Gastroesophageal sphincter (tissue), 4 donors: ENCODE results near the gene STX7. TPM values are rescaled to one million over a fixed set of nuclear protein-coding genes. Genes with fewer than 3 reads are reported as not detected.

Experiments used
- ATAC-seq: fragments of 150-250 bp; one replicate; pipeline ENCODE4 v1.9.1; 2016; ENCODE audit warnings: mild to moderate bottlenecking, moderate library complexity
- H3K27ac ChIP-seq, 4 donors: fragments of 200-600 bp; sonication (generic) in 3 of 4; 1 replicate in 3 of 4; 2 replicates in 1 of 4; pipeline ENCODE4 v1.5.1; 2016 to 2019
- H3K27me3 ChIP-seq: fragments of 200-600 bp; sonication (generic); one replicate; pipeline ENCODE4 v1.5.1; 2019
- H3K36me3 ChIP-seq, 2 donors: fragments of 200-600 bp; sonication (generic); one replicate each; pipeline ENCODE4 v1.5.1; 2019; ENCODE audit warnings: control low read depth in 1 of 2
- H3K4me1 ChIP-seq, 3 donors: fragments of 200-600 bp; sonication (generic); 1 replicate in 2 of 3; 2 replicates in 1 of 3; pipeline ENCODE4 v1.5.1; 2016 to 2019; ENCODE audit warnings: control low read depth in 2 of 3
- H3K4me3 ChIP-seq, 2 donors: fragments of 200-600 bp; sonication (generic); one replicate each; pipeline ENCODE4 v1.5.1; 2019; ENCODE audit warnings: mild to moderate bottlenecking in 1 of 2, moderate library complexity in 1 of 2
- H3K9me3 ChIP-seq, 3 donors: fragments of 200-600 bp; sonication (generic); one replicate each; pipeline ENCODE4 v1.5.1; 2017 to 2019; ENCODE audit warnings: control low read depth in 2 of 3
- EP300 ChIP-seq: sonication (generic); formaldehyde crosslinking; IDR thresholded peaks from one replicate; pipeline ENCODE4 v1.6.1; 2017; ENCODE audit warnings: antibody characterized with exemption, mild to moderate bottlenecking
- POLR2A ChIP-seq, 2 donors: fragments of 450-650 bp; IDR thresholded peaks; one replicate each; pipeline ENCODE4 v1.6.1; 2017; ENCODE audit warnings: antibody characterized with exemption in 2 of 2, mild to moderate bottlenecking in 2 of 2, moderate library complexity in 1 of 2
- POLR2AphosphoS5 ChIP-seq: sonication (generic); formaldehyde crosslinking; IDR thresholded peaks from one replicate; pipeline ENCODE4 v1.6.1; 2017; ENCODE audit warnings: antibody characterized with exemption
- WGBS, 2 donors: methylation state at CpG; one replicate each; pipeline ENCODE4 v1.1.5; 2018; ENCODE audit warnings: low coverage in 1 of 2; 5-methylcytosine and 5-hydroxymethylcytosine counted together
- total RNA-seq, 4 donors: library from RNA; depleted of rRNA; stranded (reverse); fragments of >200 nt; gene quantifications; one replicate each; pipeline ENCODE4 v1.1.0, GENCODE V29; 2016
- TF ChIP-seq, protein P1 (sequence below), 4 experiments: fragments of 200-600 bp in 2 of 4; fragments of 450-650 bp in 2 of 4; sonication (generic) in 1 of 4; IDR thresholded peaks; one replicate each; pipeline ENCODE4 v1.5.1; 2017 to 2019; ENCODE audit warnings: antibody characterized with exemption in 4 of 4, mild to moderate bottlenecking in 2 of 4, moderate library complexity in 2 of 4

Gene STX7
- total RNA-seq, 4 donors from 2014 or later = 59.5 to 102 (median 65.3) TPM

DNA sequence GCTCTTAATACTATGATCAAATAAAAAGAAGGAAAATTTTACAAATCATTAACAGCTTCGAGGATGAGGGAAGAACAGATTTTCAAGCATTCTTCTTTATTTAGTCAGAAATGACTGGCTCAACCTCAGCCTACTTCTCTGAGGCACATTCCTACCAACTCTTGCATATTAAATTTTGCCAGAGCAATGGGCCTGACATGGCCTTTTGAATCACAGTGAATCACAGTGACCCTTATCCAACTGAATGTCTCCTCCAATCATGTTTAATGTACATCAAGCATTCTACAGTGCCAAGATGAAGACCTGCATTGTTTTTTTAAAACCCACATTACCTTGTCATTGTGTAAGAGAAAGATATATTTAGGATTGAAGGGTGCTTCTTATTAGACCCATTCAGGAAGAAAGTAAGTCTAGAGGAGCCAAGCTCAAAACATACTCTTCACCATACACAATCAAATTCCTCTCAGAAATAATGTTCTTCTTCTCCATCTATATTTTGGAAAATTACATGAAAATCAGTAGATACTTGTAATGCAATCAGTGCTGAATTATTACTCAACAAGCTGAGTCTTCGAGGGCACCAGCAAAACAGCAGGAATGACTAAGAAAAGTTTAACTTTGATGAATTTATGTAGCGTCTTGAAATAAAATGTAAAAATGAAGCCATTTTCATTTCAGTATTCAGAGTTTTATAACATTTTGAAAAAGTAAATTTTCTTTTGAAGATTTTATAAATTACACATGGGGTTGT is 67.5 kb downstream of the STX7 start:
- 44 to 69% methylated on average over 3 of the region's 3 CpGs for WGBS, 2 donors
- peaks cover 0 to 25% (median 0%) of the 10 kb centered on the region in 3 donors for H3K9me3 ChIP-seq
- no peak overlapping the region for H3K27ac ChIP-seq
- H3K4me3 ChIP-seq = no peak overlapping the region
- H3K4me1 ChIP-seq = no peaks in the 10 kb centered on the region
- TF ChIP-seq, protein P1, sequence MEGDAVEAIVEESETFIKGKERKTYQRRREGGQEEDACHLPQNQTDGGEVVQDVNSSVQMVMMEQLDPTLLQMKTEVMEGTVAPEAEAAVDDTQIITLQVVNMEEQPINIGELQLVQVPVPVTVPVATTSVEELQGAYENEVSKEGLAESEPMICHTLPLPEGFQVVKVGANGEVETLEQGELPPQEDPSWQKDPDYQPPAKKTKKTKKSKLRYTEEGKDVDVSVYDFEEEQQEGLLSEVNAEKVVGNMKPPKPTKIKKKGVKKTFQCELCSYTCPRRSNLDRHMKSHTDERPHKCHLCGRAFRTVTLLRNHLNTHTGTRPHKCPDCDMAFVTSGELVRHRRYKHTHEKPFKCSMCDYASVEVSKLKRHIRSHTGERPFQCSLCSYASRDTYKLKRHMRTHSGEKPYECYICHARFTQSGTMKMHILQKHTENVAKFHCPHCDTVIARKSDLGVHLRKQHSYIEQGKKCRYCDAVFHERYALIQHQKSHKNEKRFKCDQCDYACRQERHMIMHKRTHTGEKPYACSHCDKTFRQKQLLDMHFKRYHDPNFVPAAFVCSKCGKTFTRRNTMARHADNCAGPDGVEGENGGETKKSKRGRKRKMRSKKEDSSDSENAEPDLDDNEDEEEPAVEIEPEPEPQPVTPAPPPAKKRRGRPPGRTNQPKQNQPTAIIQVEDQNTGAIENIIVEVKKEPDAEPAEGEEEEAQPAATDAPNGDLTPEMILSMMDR (IDR thresholded peaks at IDR 0.05) = no peak
- no peak for ATAC-seq
- no peaks in the 10 kb centered on the region for H3K36me3 ChIP-seq
- no peaks in the 10 kb centered on the region for H3K27me3 ChIP-seq

DNA sequence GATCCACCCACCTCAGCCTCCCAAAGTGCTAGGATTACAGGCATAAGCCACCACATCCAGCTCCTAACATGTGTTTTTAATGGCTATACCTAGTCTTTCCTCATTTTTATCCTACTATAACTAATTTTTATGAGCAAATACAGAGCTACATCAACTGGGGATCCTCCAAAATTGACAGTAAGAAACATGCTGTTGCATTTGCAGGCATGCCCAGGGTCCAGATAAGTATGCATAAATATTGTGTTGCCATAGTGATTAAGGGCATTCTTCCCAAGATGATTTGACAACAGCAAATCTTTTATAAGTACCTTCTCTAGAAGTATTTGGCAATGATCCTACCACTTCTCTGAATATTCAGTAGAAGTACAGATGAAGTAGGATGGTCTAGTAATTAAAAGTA is 69.7 kb downstream of the STX7 start:
- no peak overlapping the region for H3K27ac ChIP-seq
- no peaks in the 10 kb centered on the region for H3K36me3 ChIP-seq
- TF ChIP-seq EP300 (no peak), POLR2AphosphoS5 (no peak), POLR2A (IDR thresholded peaks at IDR 0.05) (no peak)
- TF ChIP-seq, protein P1 (IDR thresholded peaks at IDR 0.05) = no peak
- ATAC-seq = no peak
- no peak overlapping the region for H3K4me3 ChIP-seq
- H3K27me3 ChIP-seq = no peaks in the 10 kb centered on the region
- H3K9me3 ChIP-seq = peaks cover 0 to 25% (median 0%) of the 10 kb centered on the region in 3 donors
- H3K4me1 ChIP-seq = no peaks in the 10 kb centered on the region

DNA sequence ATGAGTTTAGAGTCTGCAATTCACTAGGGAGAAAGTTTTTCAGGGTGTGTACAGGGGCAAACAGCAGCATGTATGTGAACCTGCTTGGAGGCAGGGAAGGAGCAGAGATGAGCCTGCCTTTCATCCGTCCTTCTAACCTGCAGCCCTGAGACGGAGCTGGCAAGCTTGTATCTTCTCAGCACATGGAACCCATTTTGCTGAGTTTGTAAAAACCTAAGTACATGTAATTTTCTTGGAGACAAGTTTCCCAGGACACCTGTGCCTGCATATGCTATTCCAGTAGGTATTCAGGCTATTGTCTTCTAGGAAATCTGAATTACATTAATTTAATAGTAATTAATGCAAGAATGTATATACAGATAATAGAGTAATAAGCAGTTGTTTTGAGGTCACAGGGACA is 82.8 kb downstream of the STX7 start:
- Histone ChIP-seq H3K4me3 (no peak overlapping the region), H3K4me1 (no peaks in the 10 kb centered on the region), H3K9me3 (no peaks in the 10 kb centered on the region), H3K36me3 (no peaks in the 10 kb centered on the region), H3K27me3 (no peaks in the 10 kb centered on the region), H3K27ac (no peak overlapping the region)
- TF ChIP-seq, protein P1 (IDR thresholded peaks at IDR 0.05) = no peak
- TF ChIP-seq POLR2AphosphoS5 (no peak), EP300 (no peak), POLR2A (IDR thresholded peaks at IDR 0.05) (no peak)
- 76 to 88% methylated on average over 2 of the region's 2 CpGs for WGBS, 2 donors
- no peak for ATAC-seq

DNA sequence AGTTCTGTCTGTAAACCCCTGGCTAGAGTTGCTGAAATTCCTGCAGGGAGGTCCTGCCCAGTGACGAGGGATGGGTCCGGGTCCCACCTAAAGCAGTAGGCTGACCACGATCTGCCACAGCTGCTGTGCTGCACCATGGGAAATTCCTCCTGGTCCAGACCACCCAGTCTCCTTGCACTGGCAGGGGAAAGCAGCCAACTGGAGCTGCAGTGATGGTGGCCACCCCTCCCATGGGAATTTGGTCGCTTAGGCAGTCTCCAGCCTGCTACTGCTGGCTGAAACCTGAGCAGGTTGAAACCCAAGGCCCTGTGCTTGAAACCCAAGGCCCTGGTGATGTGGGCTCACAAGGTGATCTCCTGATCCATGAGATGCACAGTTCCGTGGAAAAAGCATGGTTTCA is 87.7 kb downstream of the STX7 start:
- H3K36me3 ChIP-seq = no peaks in the 10 kb centered on the region
- no peak for TF ChIP-seq EP300
- TF ChIP-seq, protein P1 (IDR thresholded peaks at IDR 0.05) = no peak
- no peak for TF ChIP-seq POLR2A (IDR thresholded peaks at IDR 0.05)
- ATAC-seq = no peak
- H3K9me3 ChIP-seq = peaks cover 0 to 16% (median 0%) of the 10 kb centered on the region in 3 donors
- no peak overlapping the region for H3K27ac ChIP-seq
- no peaks in the 10 kb centered on the region for H3K4me1 ChIP-seq
- H3K4me3 ChIP-seq = no peak overlapping the region
- no peaks in the 10 kb centered on the region for H3K27me3 ChIP-seq
- whole genome bisulfite sequencing, 2 donors = 94% methylated on average over 4 of the region's 5 CpGs; no CpG with 5 or more reads in 1 of the 2 donors

DNA sequence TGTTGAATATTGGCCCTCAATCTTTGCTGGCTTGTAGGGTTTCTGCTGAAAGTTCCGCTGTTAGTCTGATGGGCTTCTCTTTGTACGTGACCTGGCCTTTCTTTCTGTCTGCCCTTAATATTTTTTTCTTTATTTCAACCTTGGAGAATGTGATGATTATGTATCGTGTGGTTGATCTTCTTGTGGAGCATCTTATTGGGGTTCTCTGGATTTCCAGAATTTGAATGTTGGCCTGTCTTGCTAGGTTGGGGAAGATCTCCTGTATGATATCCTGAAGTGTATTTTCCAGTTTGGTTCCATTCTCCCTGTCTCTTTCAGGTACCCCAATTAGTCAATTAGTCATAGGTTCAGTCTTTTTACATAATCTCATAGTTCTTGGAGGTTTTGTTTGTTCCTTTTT is 89.1 kb downstream of the STX7 start:
- H3K9me3 ChIP-seq = peaks cover 0 to 16% (median 0%) of the 10 kb centered on the region in 3 donors
- ATAC-seq = no peak
- H3K4me3 ChIP-seq = no peak overlapping the region
- no peaks in the 10 kb centered on the region for H3K36me3 ChIP-seq
- TF ChIP-seq, protein P1 (IDR thresholded peaks at IDR 0.05) = no peak
- TF ChIP-seq POLR2A (IDR thresholded peaks at IDR 0.05) = no peak
- no peak for TF ChIP-seq POLR2AphosphoS5
- no peak for TF ChIP-seq EP300
- H3K4me1 ChIP-seq = no peaks in the 10 kb centered on the region
- H3K27me3 ChIP-seq = no peaks in the 10 kb centered on the region
- no peak overlapping the region for H3K27ac ChIP-seq
- 88 to 94% methylated on average over 2 to 3 of the region's 3 CpGs for WGBS, 2 donors
